A549 (cell line): ENCODE measurements around the gene PAFAH1B2. TPM values are rescaled to one million over a fixed set of nuclear protein-coding genes. Genes with fewer than 3 reads are reported as not detected.

ENCODE experiments used
- ATAC-seq, 2 experiments: fragments of 200-7000 bp in 1 of 2; fragments of >200 bp in 1 of 2; cut with Nextera tagmentation in 1 of 2; cut with Tn5 transposase in 1 of 2; 3 replicates each; pipeline versions ENCODE4 v1.8.0 to v1.9.1; 2018 to 2020; ENCODE audit warnings: mild to moderate bottlenecking in 1 of 2, moderate library complexity in 1 of 2
- CTCF ChIA-PET: fragments of 300-600 bp; sonication (Branson Sonifier 250); formaldehyde crosslinking; extraction: SDS; loops from one replicate; lab custom pipeline; 2021; ENCODE audit warnings: antibody characterized with exemption, inconsistent platforms; lab: Yijun Ruan, JAX
- POLR2A ChIA-PET: fragments of 350-600 bp; formaldehyde crosslinking; extraction: SDS; loops from one replicate; lab custom pipeline; 2021; ENCODE audit warnings: antibody characterized with exemption, inconsistent platforms; lab: Yijun Ruan, JAX
- DNase-seq, 2 experiments: peaks; one replicate each; pipeline versions ENCODE4 v3.0.0 to v3.0.0-alpha.2; 2011 to 2016; ENCODE audit warnings: low read depth in 1 of 2, low spot score in 1 of 2
- FAIRE-seq: peaks from 2 replicates; lab custom pipeline; 2011; peaks lifted over from hg19 to GRCh38; lab: Jason Lieb, UNC
- H3K27ac ChIP-seq, 2 experiments: fragments of >200 bp; sonication (Bioruptor Twin); formaldehyde crosslinking; 3 replicates each; pipeline ENCODE4 v1.5.1; 2016 to 2017
- H3K4me1 ChIP-seq: fragments of >200 bp; sonication (Bioruptor Twin); formaldehyde crosslinking; 3 replicates; pipeline ENCODE4 v1.6.1; 2016
- H3K4me2 ChIP-seq: fragments of >200 bp; sonication (Bioruptor Twin); formaldehyde crosslinking; 3 replicates; pipeline ENCODE4 v1.6.1; 2016
- H3K4me3 ChIP-seq: fragments of >200 bp; sonication (Bioruptor Twin); formaldehyde crosslinking; 3 replicates; pipeline ENCODE4 v1.5.1; 2016
- H3K9me3 ChIP-seq: fragments of >200 bp; sonication (Bioruptor Twin); formaldehyde crosslinking; 3 replicates; pipeline ENCODE4 v1.6.1; 2016
- CBX2 ChIP-seq: fragments of 200-600 bp; sonication (generic); IDR thresholded peaks from 2 replicates; pipeline ENCODE4 v1.6.1; 2016; ENCODE audit warnings: low read depth, mild to moderate bottlenecking, borderline replicate concordance
- FOXS1 ChIP-seq: fragments of 250-450 bp; sonication (Bioruptor Pico); IDR thresholded peaks from 2 replicates; pipeline ENCODE4 v1.5.0; 2020; ENCODE audit warnings: mild to moderate bottlenecking, moderate library complexity
- HOXB13 ChIP-seq: fragments of 250-450 bp; sonication (Bioruptor Pico); IDR thresholded peaks from 2 replicates; pipeline ENCODE4 v1.5.0; 2020; ENCODE audit warnings: low read depth, mild to moderate bottlenecking, moderate library complexity
- JUNB ChIP-seq: fragments of >200 bp; sonication (Bioruptor Twin); formaldehyde crosslinking; IDR thresholded peaks from 2 replicates; pipeline ENCODE4 v1.6.1; 2016
- KDM1A ChIP-seq: fragments of 200-600 bp; sonication (generic); IDR thresholded peaks from 2 replicates; pipeline ENCODE4 v1.6.1; 2016; ENCODE audit warnings: low read depth, mild to moderate bottlenecking
- MAZ ChIP-seq: fragments of 150-350 bp; IDR thresholded peaks from 2 replicates; pipeline ENCODE4 v1.6.1; 2014; ENCODE audit warnings: antibody characterized with exemption, low read depth, low read length, borderline replicate concordance
- PHF8 ChIP-seq: fragments of 200-600 bp; sonication (generic); IDR thresholded peaks from 2 replicates; pipeline ENCODE4 v1.6.1; 2016; ENCODE audit warnings: low read depth, mild to moderate bottlenecking, antibody characterized with exemption, moderate library complexity, borderline replicate concordance
- POLR2A ChIP-seq: IDR thresholded peaks from 2 replicates; pipeline ENCODE4 v1.6.1; 2012; ENCODE audit warnings: mild to moderate bottlenecking, low read length
- POLR2AphosphoS2 ChIP-seq: conservative IDR thresholded peaks from 2 replicates; pipeline ENCODE4 v1.6.1; 2012; ENCODE audit warnings: low read length, improper control_type of control experiment, inconsistent platforms
- ZFP36 ChIP-seq: fragments of 450-650 bp; IDR thresholded peaks from 2 replicates; pipeline ENCODE4 v1.6.1; 2014; ENCODE audit warnings: borderline replicate concordance; ENCODE audit not compliant: partially characterized antibody
- ZNF302 ChIP-seq: fragments of 250-450 bp; sonication (Bioruptor Pico); IDR thresholded peaks from 2 replicates; pipeline ENCODE4 v1.9.0; 2021; ENCODE audit warnings: inconsistent platforms, mild to moderate bottlenecking, moderate library complexity
- WGBS: methylation state at CpG from one replicate; pipeline ENCODE4 v1.1.6; 2017; ENCODE audit errors: missing lambda C conversion rate; 5-methylcytosine and 5-hydroxymethylcytosine counted together
- polyA plus RNA-seq, 4 experiments: library from polyadenylated mRNA; depleted of rRNA in 3 of 4; stranded (reverse); fragments of >200 nt; fragmentation: RNase III in 1 of 4; extraction: RNeasy Plus Mini Kit Qiagen cat#74134 plus additional on column Dnase treatment in 1 of 4; gene quantifications; 2 replicates in 3 of 4; 3 replicates in 1 of 4; pipeline ENCODE4 v1.2.3, GENCODE V29; 2011 to 2017
- TF ChIP-seq, protein P1 (sequence below): fragments of 200-600 bp; sonication (generic); IDR thresholded peaks from 2 replicates; pipeline ENCODE4 v1.6.1; 2016; ENCODE audit warnings: antibody characterized with exemption, mild to moderate bottlenecking, moderate library complexity
- TF ChIP-seq, protein P2 (sequence below): fragments of 250-450 bp; sonication (Bioruptor Pico); IDR thresholded peaks from 2 replicates; pipeline ENCODE4 v1.5.0; 2021; ENCODE audit warnings: mild to moderate bottlenecking, moderate library complexity, borderline replicate concordance
- TF ChIP-seq, protein P3 (sequence below): fragments of 450-650 bp; IDR thresholded peaks from 2 replicates; pipeline ENCODE4 v1.6.1; 2014; ENCODE audit warnings: antibody characterized with exemption
- TF ChIP-seq, protein P4 (sequence below): IDR thresholded peaks from 2 replicates; pipeline ENCODE4 v1.6.1; 2012; ENCODE audit warnings: low read depth, borderline replicate concordance
- TF ChIP-seq, protein P5 (sequence below): fragments of >200 bp; sonication (Bioruptor Twin); formaldehyde crosslinking; IDR thresholded peaks from 2 replicates; pipeline ENCODE4 v1.6.1; 2016

Gene PAFAH1B2
- polyA plus RNA-seq, 2 of the 4 experiments (the other 2 are of a cell fraction), result 32.9 to 55.3 TPM

DNA sequence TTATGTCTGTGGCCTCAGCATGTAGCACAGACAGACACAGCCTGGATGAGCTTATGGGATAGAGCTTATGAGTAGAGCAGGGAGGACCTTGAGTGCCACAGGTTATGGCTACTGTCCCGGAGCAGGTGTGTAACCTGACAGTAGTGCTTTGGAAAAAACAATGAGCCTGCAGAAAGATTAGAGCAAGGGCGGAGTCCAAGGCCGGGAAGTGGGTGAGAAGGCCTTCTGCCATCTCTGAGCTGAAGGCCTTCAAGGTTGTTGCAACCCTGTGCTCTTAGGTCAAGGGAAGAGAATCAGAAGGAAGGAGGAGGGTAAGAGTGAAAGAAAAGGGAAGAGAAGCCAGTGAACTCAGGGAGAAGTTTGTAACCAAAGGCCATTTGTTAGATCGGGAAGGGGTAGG, 51.2 kb downstream of the PAFAH1B2 start (continued):
- no peak for TF ChIP-seq HOXB13 (CRISPR knock-in tag)
- no peak for TF ChIP-seq FOXS1 (CRISPR knock-in tag)
- TF ChIP-seq ZFP36, result no peak
- TF ChIP-seq, protein P1, sequence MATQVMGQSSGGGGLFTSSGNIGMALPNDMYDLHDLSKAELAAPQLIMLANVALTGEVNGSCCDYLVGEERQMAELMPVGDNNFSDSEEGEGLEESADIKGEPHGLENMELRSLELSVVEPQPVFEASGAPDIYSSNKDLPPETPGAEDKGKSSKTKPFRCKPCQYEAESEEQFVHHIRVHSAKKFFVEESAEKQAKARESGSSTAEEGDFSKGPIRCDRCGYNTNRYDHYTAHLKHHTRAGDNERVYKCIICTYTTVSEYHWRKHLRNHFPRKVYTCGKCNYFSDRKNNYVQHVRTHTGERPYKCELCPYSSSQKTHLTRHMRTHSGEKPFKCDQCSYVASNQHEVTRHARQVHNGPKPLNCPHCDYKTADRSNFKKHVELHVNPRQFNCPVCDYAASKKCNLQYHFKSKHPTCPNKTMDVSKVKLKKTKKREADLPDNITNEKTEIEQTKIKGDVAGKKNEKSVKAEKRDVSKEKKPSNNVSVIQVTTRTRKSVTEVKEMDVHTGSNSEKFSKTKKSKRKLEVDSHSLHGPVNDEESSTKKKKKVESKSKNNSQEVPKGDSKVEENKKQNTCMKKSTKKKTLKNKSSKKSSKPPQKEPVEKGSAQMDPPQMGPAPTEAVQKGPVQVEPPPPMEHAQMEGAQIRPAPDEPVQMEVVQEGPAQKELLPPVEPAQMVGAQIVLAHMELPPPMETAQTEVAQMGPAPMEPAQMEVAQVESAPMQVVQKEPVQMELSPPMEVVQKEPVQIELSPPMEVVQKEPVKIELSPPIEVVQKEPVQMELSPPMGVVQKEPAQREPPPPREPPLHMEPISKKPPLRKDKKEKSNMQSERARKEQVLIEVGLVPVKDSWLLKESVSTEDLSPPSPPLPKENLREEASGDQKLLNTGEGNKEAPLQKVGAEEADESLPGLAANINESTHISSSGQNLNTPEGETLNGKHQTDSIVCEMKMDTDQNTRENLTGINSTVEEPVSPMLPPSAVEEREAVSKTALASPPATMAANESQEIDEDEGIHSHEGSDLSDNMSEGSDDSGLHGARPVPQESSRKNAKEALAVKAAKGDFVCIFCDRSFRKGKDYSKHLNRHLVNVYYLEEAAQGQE, result no peak
- TF ChIP-seq, all 56 proteins: peak for 0

DNA sequence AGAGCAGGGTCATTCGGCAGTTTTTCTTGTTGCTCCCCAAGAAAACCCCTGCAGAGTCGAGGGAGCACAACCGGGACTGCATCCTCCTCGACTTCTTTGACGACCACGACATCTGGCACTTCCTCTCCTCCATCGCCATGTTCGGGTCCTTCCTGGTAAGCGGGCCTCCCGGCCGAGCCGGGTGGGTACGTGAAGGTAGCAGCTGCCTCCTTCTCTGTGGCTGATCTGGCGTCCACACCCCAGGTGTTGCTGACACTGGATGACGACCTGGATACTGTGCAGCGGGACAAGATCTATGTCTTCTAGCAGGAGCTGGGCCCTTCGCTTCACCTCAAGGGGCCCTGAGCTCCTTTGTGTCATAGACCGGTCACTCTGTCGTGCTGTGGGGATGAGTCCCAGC, 51.7 kb downstream of the PAFAH1B2 start:
- TF ChIP-seq PHF8 (no peak), CBX2 (no peak), POLR2AphosphoS2 (no peak), ZNF302 (no peak), MAZ (no peak), JUNB (no peak), POLR2A (no peak)
- TF ChIP-seq, protein P2, sequence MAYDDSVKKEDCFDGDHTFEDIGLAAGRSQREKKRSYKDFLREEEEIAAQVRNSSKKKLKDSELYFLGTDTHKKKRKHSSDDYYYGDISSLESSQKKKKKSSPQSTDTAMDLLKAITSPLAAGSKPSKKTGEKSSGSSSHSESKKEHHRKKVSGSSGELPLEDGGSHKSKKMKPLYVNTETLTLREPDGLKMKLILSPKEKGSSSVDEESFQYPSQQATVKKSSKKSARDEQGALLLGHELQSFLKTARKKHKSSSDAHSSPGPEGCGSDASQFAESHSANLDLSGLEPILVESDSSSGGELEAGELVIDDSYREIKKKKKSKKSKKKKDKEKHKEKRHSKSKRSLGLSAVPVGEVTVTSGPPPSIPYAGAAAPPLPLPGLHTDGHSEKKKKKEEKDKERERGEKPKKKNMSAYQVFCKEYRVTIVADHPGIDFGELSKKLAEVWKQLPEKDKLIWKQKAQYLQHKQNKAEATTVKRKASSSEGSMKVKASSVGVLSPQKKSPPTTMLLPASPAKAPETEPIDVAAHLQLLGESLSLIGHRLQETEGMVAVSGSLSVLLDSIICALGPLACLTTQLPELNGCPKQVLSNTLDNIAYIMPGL (CRISPR knock-in tag), result no peak
- TF ChIP-seq, protein P3, sequence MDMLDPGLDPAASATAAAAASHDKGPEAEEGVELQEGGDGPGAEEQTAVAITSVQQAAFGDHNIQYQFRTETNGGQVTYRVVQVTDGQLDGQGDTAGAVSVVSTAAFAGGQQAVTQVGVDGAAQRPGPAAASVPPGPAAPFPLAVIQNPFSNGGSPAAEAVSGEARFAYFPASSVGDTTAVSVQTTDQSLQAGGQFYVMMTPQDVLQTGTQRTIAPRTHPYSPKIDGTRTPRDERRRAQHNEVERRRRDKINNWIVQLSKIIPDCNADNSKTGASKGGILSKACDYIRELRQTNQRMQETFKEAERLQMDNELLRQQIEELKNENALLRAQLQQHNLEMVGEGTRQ, result no peak
- TF ChIP-seq, protein P4, sequence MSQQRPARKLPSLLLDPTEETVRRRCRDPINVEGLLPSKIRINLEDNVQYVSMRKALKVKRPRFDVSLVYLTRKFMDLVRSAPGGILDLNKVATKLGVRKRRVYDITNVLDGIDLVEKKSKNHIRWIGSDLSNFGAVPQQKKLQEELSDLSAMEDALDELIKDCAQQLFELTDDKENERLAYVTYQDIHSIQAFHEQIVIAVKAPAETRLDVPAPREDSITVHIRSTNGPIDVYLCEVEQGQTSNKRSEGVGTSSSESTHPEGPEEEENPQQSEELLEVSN, result no peak
- no peak for DNase-seq
- no peaks in the 10 kb centered on the region for H3K9me3 ChIP-seq
- no peak overlapping the region for H3K27ac ChIP-seq
- FAIRE-seq, result no peak
- 96% methylated on average over 15 of the region's 19 CpGs for WGBS
- no peak overlapping the region for H3K4me2 ChIP-seq
- no peak for ATAC-seq
- H3K4me1 ChIP-seq, result peaks cover 21% of the 10 kb centered on the region
- CTCF ChIA-PET, result interaction anchor here (1.1 to 2.2 kb wide), 3 partner anchors 13 to 16 kb away, joined by 3 to 9 read pairs (median 8); no protein-coding TSS in a partner anchor
- POLR2A ChIA-PET, result no interaction called here
- H3K4me3 ChIP-seq, result no peak overlapping the region

DNA sequence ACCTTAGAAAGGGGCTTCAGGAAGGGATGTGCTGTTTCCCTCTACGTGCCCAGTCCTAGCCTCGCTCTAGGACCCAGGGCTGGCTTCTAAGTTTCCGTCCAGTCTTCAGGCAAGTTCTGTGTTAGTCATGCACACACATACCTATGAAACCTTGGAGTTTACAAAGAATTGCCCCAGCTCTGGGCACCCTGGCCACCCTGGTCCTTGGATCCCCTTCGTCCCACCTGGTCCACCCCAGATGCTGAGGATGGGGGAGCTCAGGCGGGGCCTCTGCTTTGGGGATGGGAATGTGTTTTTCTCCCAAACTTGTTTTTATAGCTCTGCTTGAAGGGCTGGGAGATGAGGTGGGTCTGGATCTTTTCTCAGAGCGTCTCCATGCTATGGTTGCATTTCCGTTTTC, 52.9 kb downstream of the PAFAH1B2 start:
- WGBS, result 92% methylated on average over 5 of the region's 7 CpGs
- FAIRE-seq (no peak), DNase-seq (no peak), ATAC-seq (no peak)
- ChIA-PET POLR2A (no interaction called here), CTCF (interaction anchor here (1.5 to 1.6 kb wide), 2 partner anchors 17 to 29 kb away, joined by 8 read pairs; no protein-coding TSS in a partner anchor)
- H3K4me1 ChIP-seq, result peaks cover 21% of the 10 kb centered on the region
- no peak overlapping the region for H3K27ac ChIP-seq
- H3K4me3 ChIP-seq, result no peak overlapping the region
- H3K9me3 ChIP-seq, result no peaks in the 10 kb centered on the region
- no peak overlapping the region for H3K4me2 ChIP-seq
- TF ChIP-seq KDM1A, result no peak
- TF ChIP-seq, protein P5, sequence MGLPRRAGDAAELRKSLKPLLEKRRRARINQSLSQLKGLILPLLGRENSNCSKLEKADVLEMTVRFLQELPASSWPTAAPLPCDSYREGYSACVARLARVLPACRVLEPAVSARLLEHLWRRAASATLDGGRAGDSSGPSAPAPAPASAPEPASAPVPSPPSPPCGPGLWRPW, result no peak
